Left ventricle myocardium inferior (tissue), 1 donor: ENCODE data around the gene SLC7A8. TPM values are rescaled to one million over a fixed set of nuclear protein-coding genes. Genes with fewer than 3 reads are reported as not detected.
"Not testable (repeated sequence)": the region's sequence is repeated elsewhere in the genome, so short reads cannot be mapped to it uniquely, and the experiment has no call there.

ENCODE experiments used
- DNase-seq: peaks from one replicate; pipeline ENCODE4 v3.0.0-alpha.2; 2020
- H3K27ac ChIP-seq: fragments of 200-600 bp; replicated peaks from 2 replicates; pipeline ENCODE4 v1.8.0; 2021
- H3K27me3 ChIP-seq: fragments of 200-600 bp; 2 replicates; pipeline ENCODE4 v1.8.0; 2021; ENCODE audit warnings: low read depth
- H3K36me3 ChIP-seq: fragments of 200-600 bp; 2 replicates; pipeline ENCODE4 v1.8.0; 2021
- H3K4me1 ChIP-seq: fragments of 200-600 bp; 2 replicates; pipeline ENCODE4 v1.8.0; 2021
- H3K4me3 ChIP-seq: fragments of 200-600 bp; 2 replicates; pipeline ENCODE4 v1.8.0; 2021; ENCODE audit warnings: mild to moderate bottlenecking, moderate library complexity
- H3K9me3 ChIP-seq: fragments of 200-600 bp; replicated peaks from 2 replicates; pipeline ENCODE4 v1.8.0; 2021
- CTCF ChIP-seq: fragments of 200-600 bp; IDR thresholded peaks from 2 replicates; pipeline ENCODE4 v1.8.0; 2021; ENCODE audit warnings: antibody characterized with exemption, mild to moderate bottlenecking, borderline replicate concordance
- intact Hi-C: fragments of 100-400 bp; cut with micrococcal nuclease; formaldehyde crosslinking; loops from one replicate; pipeline ENCODE4 v1.11.0; 2022
- long read RNA-seq: library from polyadenylated mRNA; unstranded; transcript quantifications from one replicate; pipeline ENCODE4 v2.0.0, GENCODE V29; 2021
- total RNA-seq: library from RNA; stranded (reverse); fragmentation: NEBNext Ultra II Directional; extraction: Animal tissue kit (Norgen Biotek cat#: 25700); gene quantifications from one replicate; pipeline ENCODE4 v1.2.1, GENCODE V29; 2021
- donor health status: DM: no; HTN: yes; CAD: no; lungs with severe emphysema.

SLC7A8 gene
- 10.6 TPM for total RNA-seq
- long read RNA-seq, partial matches to known transcripts, result 3 of 7 reads
- long read RNA-seq, other reads (novel, unspliced or antisense), result 0 of 7 reads

- no peak for TF ChIP-seq CTCF
- Histone ChIP-seq H3K36me3 (no peaks in the 10 kb centered on the region), H3K27ac (peak within 1 kb of the TSS; percentile 42), H3K27me3 (peaks cover 31% of the 10 kb centered on the region), H3K4me1 (peaks cover 32% of the 10 kb centered on the region), H3K4me3 (peak within 1 kb of the TSS; percentile 69), H3K9me3 (no peaks in the 10 kb centered on the region)
- peak; percentile 56 for DNase-seq
- intact Hi-C loops, result no loop called here
Observed at GRCh38 chr14:23183479-23183878, at the start of gene SLC7A8. Gene SLC7A8, minus strand, starts transcription at chr14:23183660. Its CDS starts 746 bp downstream, at chr14:23182914.

GRCh38 chr14:23232241-23232808, 48.9 kb upstream of the SLC7A8 start:
- H3K36me3 ChIP-seq, DNase-seq, H3K4me3 ChIP-seq, H3K9me3 ChIP-seq, intact Hi-C loops, H3K27ac ChIP-seq, H3K27me3 ChIP-seq, H3K4me1 ChIP-seq: not testable (repeated sequence)

GRCh38 chr14:23228812-23229211, 45.4 kb upstream of the SLC7A8 start:
- no peak for TF ChIP-seq CTCF
- peaks cover 3% of the 10 kb centered on the region for H3K9me3 ChIP-seq
- intact Hi-C loops, result no loop called here

GRCh38 chr14:23227566-23227965, 44.1 kb upstream of the SLC7A8 start:
- Histone ChIP-seq H3K4me3 (no peak overlapping the region), H3K27me3 (no peaks in the 10 kb centered on the region), H3K36me3 (no peaks in the 10 kb centered on the region), H3K4me1 (no peaks in the 10 kb centered on the region), H3K9me3 (peaks cover 3% of the 10 kb centered on the region), H3K27ac (no peak overlapping the region)
- DNase-seq, result no peak
- intact Hi-C loops, result no loop called here
- TF ChIP-seq CTCF, result no peak

More at GRCh38 chr14:23228812-23229211, 45.4 kb upstream of the SLC7A8 start:
- Histone ChIP-seq H3K36me3 (no peaks in the 10 kb centered on the region), H3K4me3 (no peak overlapping the region), H3K4me1 (no peaks in the 10 kb centered on the region), H3K27ac (no peak overlapping the region), H3K27me3 (no peaks in the 10 kb centered on the region)
- no peak for DNase-seq

GRCh38 chr14:23224958-23225357, 41.5 kb upstream of the SLC7A8 start:
- H3K9me3 ChIP-seq, intact Hi-C loops, DNase-seq, H3K4me1 ChIP-seq, H3K36me3 ChIP-seq, H3K27ac ChIP-seq, H3K27me3 ChIP-seq, H3K4me3 ChIP-seq: not testable (repeated sequence)

- Histone ChIP-seq H3K27ac (no peak overlapping the region), H3K27me3 (peaks cover 10% of the 10 kb centered on the region), H3K4me1 (no peaks in the 10 kb centered on the region), H3K9me3 (peaks cover 10% of the 10 kb centered on the region), H3K4me3 (no peak overlapping the region), H3K36me3 (no peaks in the 10 kb centered on the region)
- DNase-seq, result no peak
- TF ChIP-seq CTCF, result no peak
- intact Hi-C loops, result no loop called here
Observed at GRCh38 chr14:23219075-23219474, 35.6 kb upstream of the SLC7A8 start.
